Neural cell (in vitro differentiated cells): Measurements from ENCODE around the gene CLDN24. TPM values are rescaled to one million over a fixed set of nuclear protein-coding genes. Genes with fewer than 3 reads are reported as not detected.

Experiments used
- H2AFZ ChIP-seq: fragments of 200-600, 300-800 bp; sonication (generic), shearing (Covaris generic); 2 replicates; pipeline ENCODE4 v1.6.0; 2014; ENCODE audit warnings: low read depth, mild to moderate bottlenecking, antibody characterized with exemption, low read length, moderate library complexity
- H3F3A ChIP-seq: fragments of 200-600 bp; shearing (Covaris generic); 2 replicates; pipeline ENCODE4 v1.6.1; 2016; ENCODE audit warnings: mild to moderate bottlenecking, moderate library complexity, mixed read lengths, antibody characterized with exemption, low read length; ENCODE audit not compliant: insufficient read depth, poor library complexity, severe bottlenecking
- H3K27ac ChIP-seq: fragments of 200-600, 300-800 bp; sonication (generic), shearing (Covaris generic); 2 replicates; pipeline ENCODE4 v1.5.1; 2014; ENCODE audit warnings: mild to moderate bottlenecking, low read length, moderate library complexity
- H3K27me3 ChIP-seq: fragments of 300-800, 200-600 bp; sonication (generic), shearing (Covaris generic); 2 replicates; pipeline ENCODE4 v1.6.0; 2014; ENCODE audit warnings: mild to moderate bottlenecking, low read depth, low read length, moderate library complexity; ENCODE audit not compliant: insufficient read depth
- H3K36me3 ChIP-seq: fragments of 300-800, 200-600 bp; sonication (generic), shearing (Covaris generic); 2 replicates; pipeline ENCODE4 v1.5.1; 2014; ENCODE audit warnings: mild to moderate bottlenecking, antibody characterized with exemption, low read length, moderate library complexity; ENCODE audit not compliant: insufficient read depth
- H3K4me2 ChIP-seq: fragments of 300-800, 200-600 bp; sonication (generic), shearing (Covaris generic); 2 replicates; pipeline ENCODE4 v1.6.0; 2014; ENCODE audit warnings: mild to moderate bottlenecking, low read length
- H3K4me3 ChIP-seq: fragments of 300-800, 200-600 bp; sonication (generic), shearing (Covaris generic); 2 replicates; pipeline ENCODE4 v1.5.1; 2014; ENCODE audit warnings: mild to moderate bottlenecking, low read length, moderate library complexity
- H3K79me2 ChIP-seq: fragments of 200-600 bp; shearing (Covaris generic); replicated peaks from 2 replicates; pipeline ENCODE4 v1.6.0; 2014; ENCODE audit warnings: mild to moderate bottlenecking, low read length, moderate library complexity; ENCODE audit not compliant: insufficient read depth
- H3K9ac ChIP-seq: fragments of 300-800, 200-600 bp; sonication (generic), shearing (Covaris generic); 2 replicates; pipeline ENCODE4 v1.6.1; 2016; ENCODE audit warnings: mild to moderate bottlenecking, low read length, mixed read lengths
- H3K9me2 ChIP-seq: fragments of 200-600 bp; shearing (Covaris generic); 2 replicates; pipeline ENCODE4 v1.6.1; 2016; ENCODE audit warnings: mild to moderate bottlenecking, low read length, mixed read lengths; ENCODE audit not compliant: insufficient read depth
- H3K9me3 ChIP-seq: fragments of 200-600, 300-800 bp; sonication (generic), shearing (Covaris generic); 2 replicates; pipeline ENCODE4 v1.6.1; 2016; ENCODE audit warnings: mild to moderate bottlenecking, mixed run types, low read length, moderate library complexity, mixed read lengths
- H4K20me1 ChIP-seq: fragments of 200-600 bp; shearing (Covaris generic); 2 replicates; pipeline ENCODE4 v1.6.1; 2016; ENCODE audit warnings: mild to moderate bottlenecking, mixed run types; ENCODE audit not compliant: insufficient read depth
- CTCF ChIP-seq: fragments of 450-650 bp; IDR thresholded peaks from 2 replicates; pipeline ENCODE4 v1.5.1; 2014; ENCODE audit warnings: antibody characterized with exemption, mild to moderate bottlenecking, moderate library complexity; ENCODE audit not compliant: poor library complexity, severe bottlenecking
- EP300 ChIP-seq: fragments of 450-650 bp; conservative IDR thresholded peaks from 2 replicates; pipeline ENCODE4 v1.6.1; 2014; ENCODE audit warnings: antibody characterized with exemption, mild to moderate bottlenecking, moderate library complexity; ENCODE audit not compliant: poor library complexity, severe bottlenecking
- EZH2 ChIP-seq: fragments of 200-600, 300-800 bp; shearing (Covaris generic), sonication (generic); IDR thresholded peaks from 2 replicates; pipeline ENCODE4 v1.6.1; 2014; ENCODE audit warnings: antibody characterized with exemption, low read length, borderline replicate concordance, mild to moderate bottlenecking; ENCODE audit not compliant: insufficient read depth, poor library complexity, severe bottlenecking
- MXI1 ChIP-seq: fragments of 450-650 bp; conservative IDR thresholded peaks from 2 replicates; pipeline ENCODE4 v1.6.1; 2014; ENCODE audit warnings: antibody characterized with exemption, mild to moderate bottlenecking; ENCODE audit not compliant: poor library complexity, severe bottlenecking
- POLR2AphosphoS5 ChIP-seq: IDR thresholded peaks from 2 replicates; pipeline ENCODE4 v1.6.1; 2012
- RAD21 ChIP-seq: fragments of 450-650 bp; conservative IDR thresholded peaks from 2 replicates; pipeline ENCODE4 v1.6.1; 2014; ENCODE audit warnings: antibody characterized with exemption, mild to moderate bottlenecking, moderate library complexity
- REST ChIP-seq: IDR thresholded peaks from 2 replicates; pipeline ENCODE4 v1.6.1; 2012; ENCODE audit warnings: borderline replicate concordance
- SMC3 ChIP-seq: fragments of 450-650 bp; conservative IDR thresholded peaks from 2 replicates; pipeline ENCODE4 v1.6.1; 2014; ENCODE audit warnings: antibody characterized with exemption, mild to moderate bottlenecking, moderate library complexity; ENCODE audit not compliant: poor library complexity
- TAF1 ChIP-seq: IDR thresholded peaks from 2 replicates; pipeline ENCODE4 v1.6.1; 2012; ENCODE audit warnings: low read depth
- polyA plus RNA-seq: library from polyadenylated mRNA; depleted of rRNA; stranded (reverse); fragments of >200 nt; gene quantifications from 2 replicates; pipeline ENCODE4 v1.2.3, GENCODE V29; 2014

CLDN24 gene
- polyA plus RNA-seq, 1 donor from 2014 or later: not detected

GRCh38 chr4:183300070-183300469 lies 22.2 kb downstream of the CLDN24 start:
- H3K27ac ChIP-seq: no peak overlapping the region
- no peak overlapping the region for H3K9ac ChIP-seq
- no peaks in the 10 kb centered on the region for H3K9me2 ChIP-seq
- H3K4me3 ChIP-seq: no peak overlapping the region
- no peak overlapping the region for H3K4me2 ChIP-seq
- H3K36me3 ChIP-seq: no peaks in the 10 kb centered on the region
- H2AFZ ChIP-seq: no peak overlapping the region
- H3K9me3 ChIP-seq: no peaks in the 10 kb centered on the region
- TF ChIP-seq REST (no peak), MXI1 (no peak), POLR2AphosphoS5 (no peak), TAF1 (no peak), RAD21 (no peak), EZH2 (no peak), CTCF (no peak), SMC3 (no peak), EP300 (no peak)
- H3K79me2 ChIP-seq: no peaks in the 10 kb centered on the region
- no peaks in the 10 kb centered on the region for H4K20me1 ChIP-seq
- no peaks in the 10 kb centered on the region for H3K27me3 ChIP-seq
- H3F3A ChIP-seq: no peaks in the 10 kb centered on the region

- Histone ChIP-seq H2AFZ (no peak overlapping the region), H3K27me3 (no peaks in the 10 kb centered on the region), H3K27ac (no peak overlapping the region), H3K9me2 (no peaks in the 10 kb centered on the region), H3K4me3 (no peak overlapping the region), H3K36me3 (no peaks in the 10 kb centered on the region), H3K9ac (no peak overlapping the region), H3F3A (no peaks in the 10 kb centered on the region), H3K79me2 (no peaks in the 10 kb centered on the region), H3K9me3 (no peaks in the 10 kb centered on the region), H4K20me1 (no peaks in the 10 kb centered on the region), H3K4me2 (no peak overlapping the region)
- no peak for TF ChIP-seq SMC3
- TF ChIP-seq TAF1: no peak
These were observed 22.8 kb downstream of the CLDN24 start for GRCh38 chr4:183299464-183299863.

GRCh38 chr4:183297675-183298074 lies 24.6 kb downstream of the CLDN24 start:
- Histone ChIP-seq H3K9ac (no peak overlapping the region), H3K27ac (no peak overlapping the region), H2AFZ (no peak overlapping the region), H3K4me3 (no peak overlapping the region), H3F3A (no peaks in the 10 kb centered on the region), H3K36me3 (no peaks in the 10 kb centered on the region), H3K79me2 (no peaks in the 10 kb centered on the region), H3K9me2 (no peaks in the 10 kb centered on the region), H3K27me3 (no peaks in the 10 kb centered on the region), H3K4me2 (no peak overlapping the region), H4K20me1 (no peaks in the 10 kb centered on the region), H3K9me3 (no peaks in the 10 kb centered on the region)
- TF ChIP-seq MXI1 (no peak), POLR2AphosphoS5 (no peak), EP300 (no peak), REST (no peak), TAF1 (no peak)
